GM12874 (cell line): ENCODE results near the gene MKNK2.

Experiments
- TF ChIP-seq, protein P1 (sequence below): IDR thresholded peaks from 2 replicates; pipeline ENCODE4 v1.5.1; 2011; ENCODE audit warnings: low read depth, mild to moderate bottlenecking, control low read depth, low read length, moderate library complexity; ENCODE audit not compliant: insufficient read depth

MKNK2 gene

DNA sequence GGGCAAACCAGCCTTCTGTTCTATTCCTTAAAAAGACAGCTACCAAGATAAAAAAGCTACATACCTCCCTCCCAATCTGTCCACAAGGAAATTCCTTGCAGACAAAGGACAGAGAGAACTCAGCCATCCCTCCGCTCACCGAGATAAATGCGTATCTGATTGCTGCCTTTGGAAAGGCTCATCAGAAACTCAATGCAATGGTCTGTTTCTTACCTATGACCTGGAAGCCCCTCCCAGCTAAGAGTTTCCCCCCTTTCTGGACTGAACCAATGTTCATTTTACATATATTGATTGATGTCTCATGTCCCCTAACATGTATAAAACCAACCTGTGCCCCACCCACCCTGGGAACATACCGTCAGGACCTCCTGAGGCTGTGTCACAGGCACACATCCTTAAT lies 47.2 kb downstream of the MKNK2 start:
- TF ChIP-seq, protein P1, sequence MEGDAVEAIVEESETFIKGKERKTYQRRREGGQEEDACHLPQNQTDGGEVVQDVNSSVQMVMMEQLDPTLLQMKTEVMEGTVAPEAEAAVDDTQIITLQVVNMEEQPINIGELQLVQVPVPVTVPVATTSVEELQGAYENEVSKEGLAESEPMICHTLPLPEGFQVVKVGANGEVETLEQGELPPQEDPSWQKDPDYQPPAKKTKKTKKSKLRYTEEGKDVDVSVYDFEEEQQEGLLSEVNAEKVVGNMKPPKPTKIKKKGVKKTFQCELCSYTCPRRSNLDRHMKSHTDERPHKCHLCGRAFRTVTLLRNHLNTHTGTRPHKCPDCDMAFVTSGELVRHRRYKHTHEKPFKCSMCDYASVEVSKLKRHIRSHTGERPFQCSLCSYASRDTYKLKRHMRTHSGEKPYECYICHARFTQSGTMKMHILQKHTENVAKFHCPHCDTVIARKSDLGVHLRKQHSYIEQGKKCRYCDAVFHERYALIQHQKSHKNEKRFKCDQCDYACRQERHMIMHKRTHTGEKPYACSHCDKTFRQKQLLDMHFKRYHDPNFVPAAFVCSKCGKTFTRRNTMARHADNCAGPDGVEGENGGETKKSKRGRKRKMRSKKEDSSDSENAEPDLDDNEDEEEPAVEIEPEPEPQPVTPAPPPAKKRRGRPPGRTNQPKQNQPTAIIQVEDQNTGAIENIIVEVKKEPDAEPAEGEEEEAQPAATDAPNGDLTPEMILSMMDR: no peak

DNA sequence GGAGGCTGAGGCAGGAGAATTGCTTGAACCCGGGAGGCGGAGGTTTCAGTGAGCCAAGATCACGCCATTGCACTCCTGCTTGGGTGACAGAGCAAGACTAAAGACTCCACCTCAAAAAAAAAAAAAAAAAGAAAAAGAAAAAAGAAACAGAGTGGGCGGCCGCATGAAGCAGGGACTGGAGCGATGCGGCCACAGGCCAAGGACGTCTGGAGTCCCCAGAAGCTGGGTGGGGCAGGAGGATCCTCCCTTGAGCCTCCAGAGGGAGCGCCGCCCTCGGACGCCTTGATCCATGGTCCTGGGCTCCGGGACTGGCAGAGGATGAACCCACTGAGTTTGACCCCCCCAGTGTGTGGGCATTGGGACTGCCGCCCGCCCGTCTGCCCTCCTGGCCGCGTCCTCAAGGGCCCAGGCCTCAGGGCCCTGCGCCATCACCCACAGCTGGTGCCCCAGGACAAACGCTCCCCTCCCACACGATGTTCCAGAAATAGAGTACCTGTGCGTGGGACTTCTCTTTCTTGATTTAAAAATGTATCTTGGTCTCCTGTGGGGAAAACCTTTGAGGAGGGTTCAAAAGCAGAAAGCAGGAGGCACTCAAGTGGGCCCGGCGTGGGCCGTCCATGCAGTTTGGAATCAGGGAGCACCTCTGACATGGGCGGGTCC lies 51.1 kb downstream of the MKNK2 start:
- TF ChIP-seq, protein P1: no peak

DNA sequence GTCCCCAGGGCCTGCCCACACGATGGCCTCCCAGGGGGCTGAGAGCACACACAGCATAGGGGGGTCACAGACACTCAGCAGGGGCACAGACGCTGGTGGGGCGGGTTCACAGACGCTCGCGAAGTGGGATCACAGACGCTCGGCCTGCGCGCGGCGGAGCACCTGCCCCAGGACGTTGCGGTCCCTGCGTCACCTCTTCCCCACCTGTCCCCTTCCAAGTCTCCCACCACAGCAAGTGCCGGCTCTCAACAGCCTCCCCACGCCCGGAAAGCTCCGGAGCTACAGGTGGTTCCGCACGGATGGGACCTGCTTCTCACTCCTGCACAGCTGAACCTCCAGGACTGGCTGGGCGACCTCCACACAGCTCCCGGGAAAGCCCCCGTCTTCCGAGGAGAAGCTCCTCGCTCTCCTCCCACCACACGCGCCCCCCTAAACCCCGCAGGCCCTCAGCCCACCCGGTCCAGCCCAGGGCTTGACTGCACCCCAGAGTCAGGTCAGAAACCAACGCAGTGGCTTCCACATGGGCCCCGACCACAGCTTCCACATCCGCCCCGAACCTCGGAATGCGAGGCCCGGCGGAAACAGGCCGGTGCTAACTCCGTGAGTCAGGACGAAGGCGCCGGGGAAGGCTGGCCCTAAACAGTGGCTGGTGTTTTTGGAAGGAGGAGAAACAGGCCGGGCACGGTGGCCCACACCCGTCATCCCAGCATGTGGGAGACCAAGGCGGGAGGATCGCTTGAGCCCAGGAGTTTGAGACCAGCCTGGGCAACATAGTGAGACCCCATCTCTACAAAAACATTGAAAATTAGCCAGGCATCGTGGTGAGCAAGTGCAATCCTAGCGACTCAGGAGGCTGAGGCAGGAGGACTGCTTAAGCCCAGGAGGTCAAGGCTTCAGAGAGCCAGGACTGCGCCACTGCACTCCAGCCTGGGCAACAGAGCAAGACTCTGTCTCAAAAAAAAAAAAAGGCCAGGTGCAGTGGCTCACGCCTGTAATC lies 52.0 kb downstream of the MKNK2 start:
- TF ChIP-seq, protein P1: no peak

DNA sequence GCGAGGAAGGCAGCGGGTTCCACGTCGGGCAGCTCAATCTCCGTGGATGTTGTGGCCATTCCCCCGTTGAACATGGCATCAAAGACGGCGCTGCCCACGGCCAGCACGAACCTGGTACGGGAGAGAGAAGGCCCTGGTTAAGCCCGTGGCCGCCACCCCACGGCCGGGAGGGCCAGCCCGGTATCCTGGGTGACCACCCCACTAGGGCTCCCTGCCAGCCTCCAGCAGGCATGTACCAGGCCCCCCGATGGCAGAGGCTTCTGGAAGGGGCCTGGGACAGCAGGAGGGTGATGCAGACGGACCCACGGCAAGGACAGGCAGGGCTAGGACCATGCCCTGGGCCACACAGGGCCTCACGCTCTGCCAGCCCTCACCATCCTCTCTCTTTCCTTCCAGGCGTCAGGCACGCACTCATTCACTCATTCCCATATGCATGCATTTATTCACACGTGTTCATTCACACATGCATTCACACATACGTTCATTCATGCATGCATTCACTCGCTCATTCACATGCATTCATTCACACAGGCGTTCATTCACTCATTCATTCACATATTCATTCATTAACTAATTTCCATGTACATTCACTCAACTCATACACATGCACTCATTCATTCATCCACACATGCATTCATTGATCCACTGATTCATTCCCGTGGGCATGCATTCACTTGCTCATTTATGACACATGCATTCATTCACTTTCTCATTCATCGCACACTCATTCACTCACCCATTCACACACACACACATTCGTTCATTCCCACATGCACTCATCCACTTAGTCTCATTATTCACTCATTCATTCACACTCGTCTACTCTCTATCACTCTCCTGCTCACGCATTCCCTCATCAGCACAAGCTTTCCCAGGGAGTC lies 53.5 kb downstream of the MKNK2 start:
- TF ChIP-seq, protein P1: no peak

DNA sequence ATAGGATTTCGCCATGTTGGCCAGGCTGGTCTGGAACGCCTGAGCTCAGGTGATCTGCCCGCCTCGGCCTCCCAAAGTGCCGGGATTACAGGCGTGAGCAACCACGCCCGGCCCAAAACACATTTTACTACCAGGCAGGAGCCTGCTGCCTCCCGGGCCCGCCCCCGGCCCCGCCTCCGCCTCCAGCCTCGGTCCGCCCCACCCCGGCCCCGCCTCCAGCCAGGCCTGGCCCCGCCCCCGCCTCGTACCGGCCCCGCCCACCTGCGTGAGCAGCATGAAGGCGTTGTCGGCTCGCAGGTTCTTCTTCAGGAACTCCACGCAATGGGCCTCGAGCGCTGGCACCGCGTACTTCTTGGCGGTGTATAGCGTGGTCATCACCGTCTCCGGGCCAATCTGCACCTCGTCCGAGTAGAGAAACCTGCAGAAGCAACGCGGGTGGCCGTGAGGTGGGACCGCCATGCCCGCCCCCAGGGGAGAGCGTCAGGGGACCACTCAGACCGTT lies 58.2 kb downstream of the MKNK2 start:
- TF ChIP-seq, protein P1: no peak

DNA sequence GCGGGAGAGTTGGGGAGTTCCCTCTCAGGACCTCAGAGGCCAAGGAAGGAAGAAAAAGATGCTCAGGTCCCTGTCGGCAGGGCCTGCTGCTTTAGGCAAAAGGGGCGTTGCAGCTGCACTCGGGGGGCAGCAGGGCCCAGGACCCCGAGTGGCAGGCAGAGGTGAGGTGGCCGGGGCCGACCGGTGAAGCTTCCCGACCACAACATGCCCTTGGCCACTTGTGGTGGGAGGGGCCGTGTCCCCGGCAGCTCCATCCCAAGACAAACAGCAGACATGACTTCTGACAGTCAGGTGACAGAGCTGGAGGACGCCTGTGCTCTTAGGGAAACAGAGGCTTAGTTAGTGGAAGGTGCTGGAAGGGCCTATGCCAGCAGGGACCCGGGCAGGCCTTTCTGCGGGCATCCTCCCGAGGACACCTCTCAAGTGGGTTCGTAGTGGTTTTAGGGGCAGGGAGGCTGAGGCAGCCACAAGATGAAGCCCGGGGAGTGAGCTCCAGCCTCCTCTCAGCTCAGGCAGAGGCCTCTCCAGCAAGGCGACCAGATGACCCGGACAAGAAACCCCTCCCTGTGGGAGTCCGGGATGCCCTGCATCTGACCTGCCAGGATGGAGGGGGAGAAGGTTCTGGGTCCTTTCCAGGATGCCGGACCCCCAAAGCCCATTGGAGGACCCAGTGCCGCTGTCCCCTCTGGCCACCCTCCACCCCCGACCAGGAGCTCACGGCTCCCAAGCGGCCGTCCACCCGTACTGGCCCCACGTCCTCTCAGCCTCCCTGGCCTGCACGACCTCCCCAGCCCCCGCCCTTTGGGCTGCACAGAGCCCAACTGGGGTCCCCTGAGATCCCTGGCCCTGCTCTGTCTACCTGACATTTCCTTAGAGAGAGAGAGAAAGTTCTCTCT lies 59.8 kb downstream of the MKNK2 start:
- TF ChIP-seq, protein P1: no peak
